ENCODE results near the gene RASA4B.
"Not testable (repeated sequence)": the region's sequence is repeated elsewhere in the genome, so short reads cannot be mapped to it uniquely, and the experiment has no call there.

Gene RASA4B

GRCh38 chr7:102517550-102518147, at the start of gene RASA4B:
Gene RASA4B, minus strand, starts transcription at chr7:102517777. Its CDS starts 67 bp downstream, at chr7:102517710.
- DNase-seq = peak; percentile 7

GRCh38 chr7:102550808-102551422, 33.3 kb upstream of the RASA4B start, which contains the start of gene SPDYE2:
Gene SPDYE2, plus strand, starts transcription at chr7:102551226. Its CDS starts 2,030 bp downstream, at chr7:102553256.
- not testable (repeated sequence) for DNase-seq

GRCh38 chr7:102546353-102546752, 28.8 kb upstream of the RASA4B start:
- not testable (repeated sequence) for DNase-seq

- not testable (repeated sequence) for DNase-seq
Measured at GRCh38 chr7:102545288-102545687, 27.7 kb upstream of the RASA4B start.

DNA sequence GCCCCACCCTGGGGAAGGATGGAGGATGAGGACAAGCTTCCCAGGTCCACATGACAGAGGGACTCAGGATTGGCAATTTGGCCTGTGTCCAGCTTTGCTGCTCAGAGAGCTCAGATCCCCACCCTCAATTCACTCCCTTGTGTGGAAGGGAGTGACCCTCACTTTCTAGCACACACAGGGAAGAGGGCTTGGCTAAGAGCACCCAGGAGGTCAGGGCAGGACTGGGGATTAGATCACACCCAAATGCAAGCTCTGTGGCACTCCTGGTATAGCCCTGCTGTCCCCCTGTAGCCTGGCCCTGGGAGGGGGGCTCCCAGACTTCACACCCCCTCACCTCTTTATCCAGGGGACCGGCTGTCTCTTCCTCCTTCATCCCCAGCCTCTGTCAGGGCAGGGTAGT, 26.8 kb upstream of the RASA4B start:
- DNase-seq = not testable (repeated sequence)

DNA sequence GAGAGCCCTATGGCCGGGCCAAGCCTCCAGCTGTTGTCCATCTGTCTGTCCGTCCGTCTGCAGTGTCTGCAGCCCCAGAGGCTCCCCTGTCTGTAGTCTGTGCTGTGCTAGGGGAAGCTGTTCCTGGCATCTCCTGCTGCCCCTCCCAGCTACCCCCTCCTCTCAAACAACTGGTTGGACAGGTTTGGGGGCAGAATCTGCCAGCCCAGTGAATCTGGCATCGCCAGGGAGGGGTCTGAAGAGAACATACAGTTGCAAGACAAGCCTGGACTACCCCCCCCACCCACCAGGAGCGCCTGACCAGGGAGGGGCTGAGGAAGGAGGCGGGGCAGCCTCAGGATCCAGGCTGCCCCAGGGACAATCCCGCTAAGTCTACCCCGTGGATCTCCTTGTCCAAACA, 26.0 kb upstream of the RASA4B start, which contains the start of gene UPK3BL2:
TSS of gene UPK3BL2 (minus strand) at position 101 of the 400 bp plus-strand sequence. CDS start at position 41, 60 bp downstream.
- not testable (repeated sequence) for DNase-seq

- DNase-seq = not testable (repeated sequence)
Measured at GRCh38 chr7:102542771-102543170, 25.2 kb upstream of the RASA4B start.

DNA sequence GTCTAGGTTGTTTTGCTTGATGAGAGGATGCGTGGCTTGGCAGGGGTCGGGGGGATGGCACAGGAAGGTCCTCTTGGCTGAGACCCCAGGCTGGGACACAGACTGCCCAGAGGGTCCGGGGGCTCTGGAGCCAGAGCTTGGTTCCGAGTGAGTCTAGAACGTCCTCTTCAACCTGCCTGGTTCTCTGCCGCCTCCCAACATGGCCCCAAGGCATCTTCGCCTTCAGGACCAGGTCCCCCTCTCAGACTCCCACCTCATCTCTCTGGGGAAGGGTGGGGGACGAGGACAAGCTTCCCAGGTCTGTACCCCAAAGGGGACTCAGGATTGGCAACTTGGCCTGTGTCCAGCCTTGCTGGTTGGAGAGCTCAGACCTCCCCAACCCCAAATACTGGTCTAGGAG, 24.5 kb upstream of the RASA4B start:
- not testable (repeated sequence) for DNase-seq

GRCh38 chr7:102540604-102541003, 23.0 kb upstream of the RASA4B start:
- DNase-seq = not testable (repeated sequence)

GRCh38 chr7:102535062-102535615, 17.6 kb upstream of the RASA4B start:
- DNase-seq = peak; percentile 0

DNA sequence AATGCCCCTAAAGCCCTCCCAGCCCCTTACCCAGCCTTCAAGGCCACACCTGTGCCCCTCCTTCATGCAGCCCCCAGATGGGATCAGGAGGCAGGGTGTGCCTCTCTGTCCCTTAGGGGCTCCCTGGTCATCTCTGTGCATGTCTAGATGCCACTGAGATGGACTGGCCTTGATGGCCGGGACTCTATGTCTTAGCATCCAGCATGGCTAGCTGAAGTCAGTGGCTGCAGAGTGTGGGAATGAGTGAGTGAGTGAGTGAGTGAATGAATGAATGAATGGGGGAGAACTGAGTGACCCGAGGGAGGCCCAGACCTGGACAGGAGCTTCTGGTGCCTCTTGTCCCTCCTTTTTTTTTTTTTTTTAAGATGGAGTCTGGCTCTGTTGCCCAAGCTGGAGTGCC, 14.6 kb upstream of the RASA4B start:
- DNase-seq = not testable (repeated sequence)

DNA sequence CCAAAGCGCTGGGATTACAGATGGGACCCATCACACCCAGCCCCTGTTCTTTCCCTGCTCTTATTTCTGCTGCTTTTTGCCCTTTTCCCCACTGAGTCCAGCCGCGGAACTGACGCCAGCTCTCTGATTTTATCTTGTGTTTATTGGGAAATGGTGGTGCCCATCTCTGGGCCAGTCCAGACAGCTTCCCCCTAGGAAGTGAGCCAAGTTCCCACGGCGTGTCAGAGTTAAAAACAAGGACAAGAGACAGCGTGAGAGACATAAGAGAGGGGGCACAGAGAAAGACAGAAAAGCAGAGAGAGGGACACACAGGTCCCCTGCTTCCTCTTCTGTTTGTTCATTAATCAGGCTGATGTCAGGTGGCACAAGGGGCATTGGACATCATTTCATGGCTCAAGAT, 14.0 kb upstream of the RASA4B start:
- not testable (repeated sequence) for DNase-seq

- DNase-seq = not testable (repeated sequence)
Measured at GRCh38 chr7:102527822-102528793, 10.5 kb upstream of the RASA4B start.

DNA sequence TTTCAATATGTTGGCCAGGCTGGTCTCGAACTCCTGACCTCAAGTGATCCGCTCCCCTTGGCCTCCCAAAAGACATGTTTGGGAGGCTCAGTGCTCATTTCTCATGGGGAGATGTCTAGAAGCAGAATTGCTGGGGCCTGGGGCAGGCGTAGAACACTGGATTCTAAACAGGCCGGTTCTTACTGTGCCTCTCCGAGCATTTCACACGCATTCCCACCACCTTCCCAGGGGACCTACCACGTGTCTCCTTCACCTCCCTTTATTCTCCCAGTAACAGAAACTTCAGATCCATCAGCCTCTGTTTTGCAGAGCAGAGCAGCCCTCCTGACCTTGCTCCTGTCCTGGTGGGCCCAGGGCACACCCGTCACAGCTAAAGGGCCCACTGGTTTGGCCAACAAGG, 9.6 kb upstream of the RASA4B start:
- not testable (repeated sequence) for DNase-seq

DNA sequence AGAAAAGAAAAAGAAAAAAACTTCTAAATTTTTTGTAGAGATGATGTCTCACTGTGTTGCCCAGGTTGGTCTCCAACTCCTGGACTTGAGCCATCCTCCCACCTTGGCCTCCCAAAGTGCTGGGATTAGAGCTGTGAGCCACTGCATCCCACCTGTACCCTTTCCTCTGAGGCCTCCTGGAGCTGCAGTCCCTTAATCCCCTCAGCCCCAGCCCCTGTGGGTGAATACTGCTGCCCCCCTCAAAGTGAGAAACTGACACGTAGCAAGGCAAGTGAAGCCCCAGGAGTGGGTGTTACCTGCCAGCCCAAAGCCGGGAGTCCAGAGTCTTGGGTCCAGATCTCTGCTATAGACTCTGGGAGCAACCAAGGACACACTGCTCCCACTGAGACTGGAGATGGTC, 7.2 kb upstream of the RASA4B start:
- DNase-seq = not testable (repeated sequence)

DNA sequence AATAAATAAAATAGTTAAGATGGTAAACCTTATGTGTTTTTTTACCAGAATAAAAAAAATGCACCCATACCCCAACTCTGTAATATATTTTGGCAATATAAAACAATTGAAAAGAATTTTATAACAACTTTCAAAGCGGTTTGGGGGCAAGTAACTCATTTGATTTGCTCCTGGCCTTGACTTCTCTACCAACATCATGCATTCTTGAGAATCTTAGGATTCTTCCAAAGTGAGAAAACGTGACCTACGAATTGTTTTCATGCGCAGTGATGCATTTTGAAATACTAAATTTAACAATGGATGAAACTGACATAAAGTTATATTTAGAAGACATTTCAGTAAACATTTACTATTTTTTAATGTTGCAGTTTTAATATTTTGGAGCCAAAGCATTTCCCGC, 3.2 kb upstream of the RASA4B start:
- not testable (repeated sequence) for DNase-seq

DNA sequence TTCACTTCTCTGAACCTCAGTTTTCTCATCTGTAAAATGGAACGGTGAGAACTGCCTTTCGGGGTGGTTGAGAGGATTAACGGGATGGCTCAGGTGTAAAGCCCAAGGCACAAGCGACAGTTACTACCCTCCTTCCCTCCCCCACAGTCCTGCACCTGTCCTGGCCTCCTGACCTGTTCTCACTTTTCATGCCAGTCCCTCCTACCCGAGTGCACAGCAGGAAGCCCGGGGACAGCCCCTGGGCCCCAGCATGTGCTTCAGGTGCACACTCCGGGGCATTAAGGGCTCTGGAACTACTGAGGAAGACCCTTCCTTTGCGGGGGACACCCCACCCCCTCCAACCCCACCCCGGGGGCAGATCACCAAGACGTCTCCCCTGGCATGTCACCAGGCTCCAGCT, 626 bp downstream of the RASA4B start:
- DNase-seq = not testable (repeated sequence)

DNA sequence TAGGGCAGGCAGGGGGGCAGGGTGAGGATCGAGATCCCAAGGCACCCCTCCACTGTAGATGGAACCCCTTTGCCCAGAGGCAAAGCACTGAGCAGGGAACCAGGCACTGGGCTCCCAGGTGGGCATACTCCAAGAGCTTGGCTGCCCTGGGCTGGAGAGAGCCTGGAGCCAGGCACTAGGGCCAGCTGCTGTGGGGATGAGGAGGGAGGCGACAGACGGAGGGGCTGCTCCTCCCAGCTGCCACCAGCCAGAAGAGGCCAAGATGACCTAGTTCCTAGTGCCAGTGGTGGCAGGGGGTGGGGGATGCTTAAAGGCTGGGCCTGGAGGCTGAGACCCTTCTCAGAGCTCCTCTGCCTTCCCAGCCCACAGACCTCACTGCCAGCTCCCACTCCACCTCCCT, 1.7 kb downstream of the RASA4B start:
- not testable (repeated sequence) for DNase-seq

- DNase-seq = not testable (repeated sequence)
Measured at GRCh38 chr7:102514881-102515721, 2.5 kb downstream of the RASA4B start.

GRCh38 chr7:102512642-102513221, 4.8 kb downstream of the RASA4B start:
- peak; percentile 0 for DNase-seq

DNA sequence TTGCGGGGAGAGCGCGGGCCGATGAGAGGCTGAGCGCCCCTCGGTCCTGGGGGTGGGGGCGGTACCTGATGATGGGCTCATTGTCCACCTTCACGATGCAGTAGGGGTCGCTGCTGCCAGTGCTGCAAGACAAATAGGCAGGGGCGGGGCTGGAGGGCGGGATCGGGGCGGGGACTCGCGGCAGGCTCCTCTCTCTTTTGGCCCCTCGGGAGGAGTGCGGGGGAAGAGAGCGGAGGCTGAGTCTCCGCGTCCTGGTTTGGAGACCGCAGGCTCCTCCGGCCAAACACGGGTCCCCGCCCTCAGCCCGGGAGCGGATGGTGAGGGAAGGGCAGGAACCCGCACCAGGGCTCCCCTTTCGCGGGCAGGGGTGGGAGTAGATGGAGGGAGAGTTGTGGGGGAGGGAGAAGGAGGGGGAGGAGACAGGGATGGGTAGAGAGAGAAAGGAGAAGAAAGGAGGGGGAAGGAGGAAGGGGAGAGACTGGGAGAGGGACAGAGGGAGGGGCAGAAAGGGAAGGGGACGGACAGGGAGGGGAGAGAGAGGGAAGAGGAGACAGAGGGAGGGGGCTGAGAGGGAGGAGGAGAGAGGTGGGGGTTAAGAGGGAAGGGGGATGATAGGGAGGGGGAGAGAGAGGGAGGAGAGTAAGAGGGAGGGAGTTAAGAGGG, 5.6 kb downstream of the RASA4B start:
- not testable (repeated sequence) for DNase-seq
